ENCODE measurements around the gene ZMYND15. TPM values are rescaled to one million over a fixed set of nuclear protein-coding genes. Genes with fewer than 3 reads are reported as not detected.

The ZMYND15 gene
- total RNA-seq, 2 experiments from 2014 or later = not detected

- CTCF ChIA-PET = no interaction called here
- peaks cover 10% of the 10 kb centered on the region for H3K4me1 Mint-ChIP-seq (ENCODE audit: low read depth)
- DNase-seq (no peak), ATAC-seq (no peak)
- peaks cover 8% of the 10 kb centered on the region for H3K27me3 Mint-ChIP-seq
- intact Hi-C loops (cut with micrococcal nuclease) = no loop called here
- H3K4me3 Mint-ChIP-seq = no peak overlapping the region
- no peaks in the 10 kb centered on the region for H3K9me3 Mint-ChIP-seq
- POLR2A ChIA-PET = no interaction called here
- no peaks in the 10 kb centered on the region for H3K36me3 Mint-ChIP-seq (ENCODE audit: low read depth)
- no peak overlapping the region for H3K27ac Mint-ChIP-seq
- no peak for TF ChIP-seq CTCF (IDR thresholded peaks at IDR 0.05)
Measured at GRCh38 chr17:4751932-4752331, 12.3 kb downstream of the ZMYND15 start.

GRCh38 chr17:4753392-4753791 is 13.8 kb downstream of the ZMYND15 start:
- TF ChIP-seq CTCF (IDR thresholded peaks at IDR 0.05) = no peak
- intact Hi-C loops (cut with micrococcal nuclease) = no loop called here
- no peak overlapping the region for H3K27ac Mint-ChIP-seq
- H3K4me1 Mint-ChIP-seq (ENCODE audit: low read depth) = peaks cover 2% of the 10 kb centered on the region
- ChIA-PET CTCF (no interaction called here), POLR2A (no interaction called here)
- no peak for DNase-seq
- H3K27me3 Mint-ChIP-seq = peaks cover 10% of the 10 kb centered on the region
- no peaks in the 10 kb centered on the region for H3K9me3 Mint-ChIP-seq
- H3K36me3 Mint-ChIP-seq (ENCODE audit: low read depth) = no peaks in the 10 kb centered on the region
- no peak for ATAC-seq
- H3K4me3 Mint-ChIP-seq = no peak overlapping the region

- ATAC-seq (no peak), DNase-seq (no peak)
- CTCF ChIA-PET = no interaction called here
- no peaks in the 10 kb centered on the region for H3K4me1 Mint-ChIP-seq (ENCODE audit: low read depth)
- POLR2A ChIA-PET = no interaction called here
- peaks cover 6% of the 10 kb centered on the region for H3K27me3 Mint-ChIP-seq
- H3K4me3 Mint-ChIP-seq = no peak overlapping the region
- no peak overlapping the region for H3K27ac Mint-ChIP-seq
- TF ChIP-seq CTCF (IDR thresholded peaks at IDR 0.05) = no peak
- H3K9me3 Mint-ChIP-seq = no peaks in the 10 kb centered on the region
- H3K36me3 Mint-ChIP-seq (ENCODE audit: low read depth) = no peaks in the 10 kb centered on the region
- intact Hi-C loops (cut with micrococcal nuclease) = no loop called here
Measured at GRCh38 chr17:4759776-4760236, 20.2 kb downstream of the ZMYND15 start.

DNA sequence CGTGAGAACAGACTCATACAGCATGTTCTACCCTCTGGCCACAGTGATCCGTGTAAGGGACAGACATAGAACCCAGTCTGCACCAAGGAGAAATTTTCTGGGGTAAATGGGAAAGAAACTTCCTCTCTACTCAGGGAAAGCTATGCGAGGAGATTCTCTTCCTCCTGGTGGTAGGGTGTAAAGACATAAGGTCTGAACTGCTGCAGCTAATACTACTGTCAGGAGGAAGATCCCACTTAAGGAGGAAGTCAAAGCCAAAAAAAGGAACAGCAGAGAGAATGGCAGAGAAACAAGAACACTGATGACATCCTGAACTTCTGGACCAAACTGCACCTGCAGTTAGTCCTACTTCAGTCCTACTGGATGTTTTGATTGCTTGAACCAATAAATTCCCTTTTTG is 25.0 kb downstream of the ZMYND15 start:
- no peak for TF ChIP-seq CTCF (IDR thresholded peaks at IDR 0.05)
- POLR2A ChIA-PET = no interaction called here
- no peak for DNase-seq

GRCh38 chr17:4766201-4766600 is 26.6 kb downstream of the ZMYND15 start:
- ChIA-PET POLR2A (no interaction called here), CTCF (interaction anchor here (1.3 kb wide), 1 partner anchor 54 kb away, joined by 3 read pairs; no protein-coding TSS in a partner anchor)
- Mint-ChIP-seq H3K27me3 (no peaks in the 10 kb centered on the region), H3K9me3 (no peaks in the 10 kb centered on the region), H3K36me3 (ENCODE audit: low read depth) (no peaks in the 10 kb centered on the region), H3K27ac (no peak overlapping the region), H3K4me3 (no peak overlapping the region), H3K4me1 (ENCODE audit: low read depth) (peaks cover 2% of the 10 kb centered on the region)
- ATAC-seq = no peak
- DNase-seq = no peak
- intact Hi-C loops (cut with micrococcal nuclease) = no loop called here
- TF ChIP-seq CTCF (IDR thresholded peaks at IDR 0.05) = no peak

More for the DNA sequence above, 25.0 kb downstream of the ZMYND15 start:
- intact Hi-C loops (cut with micrococcal nuclease) = no loop called here
- no peak for ATAC-seq
- no peaks in the 10 kb centered on the region for H3K9me3 Mint-ChIP-seq
- no peaks in the 10 kb centered on the region for H3K4me1 Mint-ChIP-seq (ENCODE audit: low read depth)
- no peaks in the 10 kb centered on the region for H3K27me3 Mint-ChIP-seq
- H3K4me3 Mint-ChIP-seq = no peak overlapping the region
- H3K36me3 Mint-ChIP-seq (ENCODE audit: low read depth) = no peaks in the 10 kb centered on the region
- H3K27ac Mint-ChIP-seq = no peak overlapping the region
- CTCF ChIA-PET = no interaction called here

Data from activated CD8-positive, alpha-beta T cell treated with anti-CD3 and anti-CD28 coated beads for 36 hours (primary cell).